Fibroblast of villous mesenchyme (primary cell): ENCODE results near the gene CD2BP2. TPM values are rescaled to one million over a fixed set of nuclear protein-coding genes. Genes with fewer than 3 reads are reported as not detected.
"Not testable (repeated sequence)": the region's sequence is repeated elsewhere in the genome, so short reads cannot be mapped to it uniquely, and the experiment has no call there.

ENCODE experiments used
- DNase-seq: peaks from one replicate; pipeline ENCODE4 v3.0.0-alpha.2; 2010; ENCODE audit warnings: low read depth
- H3K4me3 ChIP-seq: 2 replicates; pipeline ENCODE4 v1.5.1; 2011; ENCODE audit warnings: low read depth, mild to moderate bottlenecking, low read length
- CTCF ChIP-seq: IDR thresholded peaks from 2 replicates; pipeline ENCODE4 v1.5.1; 2012; ENCODE audit warnings: low read depth, mild to moderate bottlenecking, low read length; ENCODE audit not compliant: insufficient read depth
- total RNA-seq: library from RNA; depleted of rRNA; stranded (reverse); fragments of >200 nt; gene quantifications from 2 replicates; pipeline ENCODE4 v1.2.3, GENCODE V29; 2012

The CD2BP2 gene
- total RNA-seq, 1 donor: 40.6 TPM

DNA sequence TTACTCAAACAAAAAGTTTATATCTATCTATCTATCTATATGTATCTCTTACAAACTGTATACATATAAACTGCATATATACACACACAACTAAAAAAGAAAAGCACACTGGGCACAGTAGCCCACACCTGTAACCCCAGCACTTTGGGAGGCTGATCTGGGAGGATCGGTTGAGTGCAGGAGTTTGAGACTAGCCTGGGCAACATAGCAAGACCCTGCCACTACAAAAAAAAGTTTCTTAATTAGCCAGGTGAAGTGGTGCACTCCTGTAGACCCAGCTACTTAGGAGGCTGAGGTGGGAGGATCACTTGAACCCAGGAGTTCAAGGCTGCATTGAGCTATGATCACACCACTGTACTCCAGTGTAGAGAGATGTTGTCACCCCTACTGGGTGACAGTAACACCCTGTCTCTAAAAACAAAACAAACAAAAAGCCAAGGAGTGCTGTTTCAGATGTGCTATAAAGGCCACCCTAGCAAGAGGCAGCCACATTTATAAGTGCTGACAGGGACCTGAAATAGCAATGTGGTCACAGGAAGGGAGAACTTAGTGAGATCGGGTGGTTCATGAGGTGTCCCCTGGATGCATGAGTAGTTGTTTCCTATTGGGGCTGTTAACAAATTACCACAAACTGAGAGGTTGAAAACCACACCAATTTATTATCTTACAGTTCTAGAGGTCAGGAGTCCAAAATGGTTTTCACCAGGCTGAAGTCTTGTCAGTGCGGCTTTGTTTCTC lies 4.8 kb downstream of the CD2BP2 start:
- no peak overlapping the region for H3K4me3 ChIP-seq
- TF ChIP-seq CTCF: no peak
- no peak for DNase-seq

- no peak for TF ChIP-seq CTCF
- H3K4me3 ChIP-seq: no peak overlapping the region
- no peak for DNase-seq
Observed at GRCh38 chr16:30349675-30350074, 5.4 kb downstream of the CD2BP2 start.

DNA sequence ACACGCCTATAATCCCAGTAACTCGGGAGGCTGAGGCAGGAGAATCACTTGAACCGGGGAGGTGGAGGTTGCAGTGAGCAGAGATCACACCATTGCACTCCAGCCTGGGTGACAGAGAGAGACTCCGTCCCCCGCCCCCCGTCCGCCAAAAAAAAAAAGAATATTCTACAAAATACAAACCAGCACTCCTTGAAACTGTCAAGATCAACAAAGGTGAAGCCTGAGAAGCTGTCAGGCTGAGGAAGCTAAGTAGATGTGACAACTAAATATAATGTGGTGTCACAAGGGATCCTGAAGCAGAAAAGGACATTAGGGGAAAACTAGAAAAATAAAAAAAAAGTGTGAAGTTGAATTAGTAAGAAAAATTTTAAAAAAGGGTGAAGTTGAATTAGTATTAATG lies 6.2 kb downstream of the CD2BP2 start:
- no peak for DNase-seq
- H3K4me3 ChIP-seq: no peak overlapping the region
- no peak for TF ChIP-seq CTCF

GRCh38 chr16:30348113-30348512 lies 7.0 kb downstream of the CD2BP2 start:
- DNase-seq: no peak
- no peak for TF ChIP-seq CTCF

DNA sequence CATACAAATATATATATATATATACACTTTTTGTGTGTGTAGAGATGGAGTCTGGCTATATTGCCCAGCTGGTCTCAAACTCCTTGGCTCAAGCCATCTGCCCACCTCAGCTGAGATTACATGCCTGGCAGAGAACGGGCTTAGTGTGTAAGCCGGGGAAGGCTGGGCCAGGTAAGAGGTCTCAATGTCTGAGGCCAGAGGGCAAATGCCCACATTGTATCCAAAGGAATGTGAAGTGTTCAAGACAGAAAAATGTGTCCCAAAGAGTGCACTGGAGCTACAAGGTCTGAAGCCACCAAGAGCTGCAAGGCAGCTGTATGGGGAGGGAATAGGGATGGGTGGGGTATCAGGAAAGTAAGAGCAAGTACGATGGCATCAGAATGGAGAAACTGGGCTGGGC lies 8.8 kb downstream of the CD2BP2 start:
- no peak for TF ChIP-seq CTCF
- H3K4me3 ChIP-seq: no peak overlapping the region
- no peak for DNase-seq

More at GRCh38 chr16:30348113-30348512, 7.0 kb downstream of the CD2BP2 start:
- H3K4me3 ChIP-seq: no peak overlapping the region

DNA sequence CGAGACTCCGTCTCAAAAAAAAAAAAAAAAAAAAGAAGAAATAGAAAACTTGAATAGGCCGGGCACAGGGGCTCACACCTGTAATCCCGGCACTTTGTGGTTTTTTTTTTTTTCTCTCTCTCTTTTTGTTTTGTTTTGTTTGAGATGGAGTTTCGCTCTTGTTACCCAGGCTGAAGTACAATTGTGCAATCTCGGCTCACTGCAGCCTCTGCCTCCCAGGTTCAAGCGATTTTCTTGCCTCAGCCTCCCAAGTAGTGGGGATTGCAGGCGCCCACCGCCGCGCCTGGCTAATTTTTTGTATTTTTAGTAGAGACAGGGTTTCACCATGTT lies 11.7 kb downstream of the CD2BP2 start:
- DNase-seq, H3K4me3 ChIP-seq: not testable (repeated sequence)

- TF ChIP-seq CTCF: no peak
- DNase-seq: no peak
- H3K4me3 ChIP-seq: no peak overlapping the region
Observed at GRCh38 chr16:30342751-30343490, 12.2 kb downstream of the CD2BP2 start.

DNA sequence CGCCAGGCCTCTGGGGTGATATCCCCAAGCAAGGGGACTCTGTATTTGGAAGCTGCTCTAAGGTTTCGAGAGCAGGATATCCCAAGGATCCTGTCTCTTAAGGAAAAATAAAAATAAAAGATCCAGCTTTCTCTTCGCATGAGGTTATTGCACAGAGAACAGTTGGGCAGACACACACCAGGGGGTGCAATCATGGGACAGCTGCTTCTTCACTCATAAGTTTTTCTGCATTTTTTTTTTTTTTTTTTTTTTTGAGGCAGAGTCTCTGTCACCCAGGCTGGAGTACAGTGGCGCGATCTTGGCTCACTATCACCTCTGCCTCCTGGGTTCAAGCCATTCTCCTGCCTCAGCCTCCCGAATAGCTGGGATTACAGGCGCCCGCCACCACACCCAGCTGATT lies 13.1 kb downstream of the CD2BP2 start:
- H3K4me3 ChIP-seq, DNase-seq: not testable (repeated sequence)
